Adipose tissue (tissue), 3 donors: ENCODE data around the gene COPB1. TPM values are rescaled to one million over a fixed set of nuclear protein-coding genes. Genes with fewer than 3 reads are reported as not detected.

ENCODE experiments used
- H3K27ac ChIP-seq: one replicate; pipeline ENCODE4 v1.5.1; 2013; ENCODE audit warnings: low read depth, low read length
- WGBS, 3 donors: extraction: QIAGEN DNeasy Blood & Tissue Kit; methylation state at CpG; one replicate each; pipeline ENCODE4 v1.1.7; 2013; 5-methylcytosine and 5-hydroxymethylcytosine counted together
- polyA plus RNA-seq, 3 donors: library from polyadenylated mRNA; stranded (reverse); fragments of 200-250 nt; gene quantifications; one replicate each; pipeline ENCODE4 v1.2.3, GENCODE V29; 2013
- donor health status: healthy with polysubstance abuse.
- donor health status: Bipolar disorder and iron deficiency.
- donor health status: healthy.

COPB1 gene
- polyA plus RNA-seq, 3 donors = 54.0 to 58.7 (median 54.7) TPM

DNA sequence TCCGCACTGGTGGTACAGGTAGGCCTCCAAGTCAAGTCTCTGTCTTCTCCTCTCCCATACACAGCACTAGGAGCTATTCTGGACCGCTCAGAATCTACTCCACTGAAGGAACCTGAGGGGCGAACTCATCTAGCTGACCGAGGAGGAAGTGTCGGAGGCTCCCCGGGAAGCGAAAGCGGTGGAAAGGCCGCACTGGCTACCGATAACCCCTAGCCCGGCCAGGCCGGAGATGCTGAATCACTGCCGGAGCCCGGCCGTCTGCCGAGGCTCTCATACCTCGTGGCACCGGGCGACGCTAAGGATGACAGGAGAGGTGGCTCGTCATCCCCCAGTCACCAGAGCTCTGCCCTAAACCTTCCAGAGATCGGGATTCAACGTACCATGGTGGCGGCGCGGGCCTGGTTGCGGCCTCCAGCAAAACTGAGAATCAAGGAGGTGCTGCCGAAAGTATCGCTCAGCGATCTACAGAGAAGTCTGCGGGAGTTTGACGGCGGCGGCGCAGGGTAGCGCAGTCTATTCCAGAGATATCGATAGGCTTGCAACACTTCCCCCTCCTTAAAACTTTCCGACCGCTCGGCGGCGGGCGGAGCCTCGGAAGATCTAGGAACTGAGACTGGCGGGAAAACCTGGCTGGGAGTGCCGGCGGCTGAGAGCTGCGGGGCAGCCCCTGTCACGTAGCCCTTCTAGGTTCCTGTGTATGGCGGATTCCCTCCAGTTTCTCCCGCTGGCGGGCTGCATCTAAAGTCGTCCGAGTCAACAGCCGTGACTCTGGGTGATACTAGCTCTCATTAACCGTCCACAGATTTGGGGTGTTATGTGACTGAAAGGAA is 20.5 kb upstream of the COPB1 start, which contains the start of gene PSMA1:
TSS of gene PSMA1 (minus strand) at position 470 of the 830 bp plus-strand sequence. CDS start at position 383, 87 bp downstream.
- WGBS, 3 donors = 0 to 1% (median 0%) methylated on average over 56 of the region's 56 CpGs
- peak within 1 kb of the TSS; percentile 56 for H3K27ac ChIP-seq

DNA sequence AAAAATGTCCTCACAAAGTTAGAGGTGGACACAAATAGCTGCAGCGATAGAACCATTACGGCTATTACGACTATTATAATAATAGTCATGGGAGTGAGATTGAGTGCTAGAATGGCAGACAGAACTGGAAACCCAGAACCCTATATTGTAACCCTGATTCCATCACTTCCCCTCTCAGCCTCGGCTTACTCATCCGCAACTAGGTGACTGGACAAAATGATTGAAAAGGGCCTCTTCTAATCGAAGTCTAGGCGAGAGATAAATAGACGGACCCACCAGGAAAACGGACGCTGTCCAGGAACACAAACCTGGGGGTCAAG is 19.9 kb upstream of the COPB1 start:
- 0% methylated on average over 10 of the region's 10 CpGs for WGBS, 3 donors
- H3K27ac ChIP-seq = peak overlapping the region; percentile 56

DNA sequence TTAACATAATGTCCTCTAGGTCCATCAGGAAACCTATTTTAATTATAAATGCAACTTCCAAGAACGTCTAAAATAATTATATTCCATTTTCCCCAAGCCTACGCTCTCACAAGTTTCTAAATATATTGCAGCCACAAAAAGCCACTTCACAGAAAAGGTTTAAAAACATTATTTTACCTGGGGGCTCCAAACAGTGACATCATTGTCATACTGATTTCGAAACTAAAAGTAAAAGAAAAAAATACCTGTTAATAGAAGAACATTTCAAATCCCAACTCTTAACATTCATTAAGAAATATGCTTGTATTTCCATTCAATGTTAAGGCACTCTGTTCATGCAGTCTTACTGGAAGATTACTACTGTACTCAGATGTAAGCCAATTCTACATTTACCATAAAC is 19.2 kb upstream of the COPB1 start:
- no peak overlapping the region for H3K27ac ChIP-seq
- WGBS, 3 donors = 71 to 82% (median 82%) methylated on average over 3 of the region's 3 CpGs

DNA sequence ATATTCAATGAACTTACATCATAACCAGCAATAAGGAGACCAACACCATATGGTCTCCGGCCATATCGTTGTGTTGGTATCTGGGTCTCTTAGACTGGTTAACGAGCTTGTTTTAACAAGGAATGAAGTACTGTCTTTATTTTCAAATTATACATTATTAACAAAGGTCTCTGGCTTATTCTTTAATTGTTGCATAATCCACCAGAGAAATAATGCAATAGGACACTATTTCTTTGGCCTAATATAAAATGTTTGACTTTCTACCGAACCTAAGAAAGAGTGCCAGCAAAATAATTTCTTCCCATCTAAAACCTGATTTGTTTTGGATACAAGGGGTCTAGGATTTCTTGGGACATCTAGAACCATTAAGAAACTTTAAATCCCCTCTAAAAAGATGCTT is 14.2 kb upstream of the COPB1 start:
- 89 to 98% (median 97%) methylated on average over 4 of the region's 4 CpGs for WGBS, 3 donors
- H3K27ac ChIP-seq = no peak overlapping the region

DNA sequence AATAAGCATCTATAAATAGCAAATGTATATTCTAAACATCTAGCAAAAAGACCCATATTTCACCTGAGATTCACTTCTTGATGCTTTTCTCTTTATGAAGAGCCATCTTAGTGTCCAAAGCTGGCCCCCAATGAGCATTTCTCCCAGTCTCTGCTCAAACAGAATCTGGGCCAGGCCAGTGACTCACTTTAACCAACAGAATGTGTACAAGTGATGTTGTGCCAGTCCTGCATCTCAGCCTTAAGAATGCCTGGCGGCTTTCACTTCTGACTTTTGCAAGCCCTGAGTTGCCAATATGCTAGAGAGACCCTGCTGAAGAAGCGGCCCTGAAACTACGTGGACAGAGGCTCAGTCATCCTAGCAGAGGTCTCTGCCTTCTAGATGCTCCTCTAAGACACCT is 6.9 kb upstream of the COPB1 start:
- no peak overlapping the region for H3K27ac ChIP-seq
- WGBS, 3 donors = 92 to 98% (median 97%) methylated on average over 3 of the region's 3 CpGs

DNA sequence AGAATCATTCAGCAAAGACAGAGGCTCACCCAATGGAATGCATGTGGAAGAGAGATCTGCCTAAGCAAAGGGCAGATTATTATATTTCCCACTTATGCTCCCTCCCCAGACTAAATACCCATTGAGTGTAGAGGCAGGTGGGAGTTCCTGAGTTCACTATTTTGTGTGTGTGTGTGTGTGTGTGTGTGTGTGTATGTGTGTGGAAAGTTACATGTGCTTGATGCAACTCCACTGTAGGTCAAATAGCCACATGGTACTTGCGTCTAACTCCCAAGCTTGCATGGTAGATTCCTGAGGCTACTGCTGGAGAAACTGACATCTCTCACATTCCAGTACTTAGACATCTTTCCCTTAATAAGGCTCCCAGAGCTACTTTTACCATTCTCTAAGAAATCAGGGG is 3.4 kb upstream of the COPB1 start:
- 86 to 90% (median 89%) methylated on average over 1 of the region's 1 CpG for WGBS, 3 donors
- H3K27ac ChIP-seq = no peak overlapping the region

DNA sequence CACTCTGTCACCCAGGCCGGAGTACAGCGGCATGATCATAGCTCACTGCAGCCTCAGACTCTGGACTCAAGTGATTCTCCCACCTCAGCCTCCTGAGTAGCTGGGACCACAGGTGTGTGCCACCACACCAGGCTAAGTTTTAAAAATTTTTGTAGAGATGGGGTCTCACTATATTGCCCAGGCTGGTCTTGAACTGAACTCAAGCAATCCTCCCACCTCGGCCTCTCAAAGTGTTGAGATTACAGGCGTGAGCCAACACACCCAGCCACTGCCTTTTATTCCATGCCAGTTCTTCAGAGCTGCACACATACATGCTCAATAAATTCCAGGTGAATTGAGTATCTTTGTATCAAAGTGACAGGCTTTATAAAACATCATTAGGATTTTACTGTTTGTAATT is 2.4 kb upstream of the COPB1 start:
- no peak overlapping the region for H3K27ac ChIP-seq
- 93 to 98% (median 96%) methylated on average over 4 of the region's 4 CpGs for WGBS, 3 donors

DNA sequence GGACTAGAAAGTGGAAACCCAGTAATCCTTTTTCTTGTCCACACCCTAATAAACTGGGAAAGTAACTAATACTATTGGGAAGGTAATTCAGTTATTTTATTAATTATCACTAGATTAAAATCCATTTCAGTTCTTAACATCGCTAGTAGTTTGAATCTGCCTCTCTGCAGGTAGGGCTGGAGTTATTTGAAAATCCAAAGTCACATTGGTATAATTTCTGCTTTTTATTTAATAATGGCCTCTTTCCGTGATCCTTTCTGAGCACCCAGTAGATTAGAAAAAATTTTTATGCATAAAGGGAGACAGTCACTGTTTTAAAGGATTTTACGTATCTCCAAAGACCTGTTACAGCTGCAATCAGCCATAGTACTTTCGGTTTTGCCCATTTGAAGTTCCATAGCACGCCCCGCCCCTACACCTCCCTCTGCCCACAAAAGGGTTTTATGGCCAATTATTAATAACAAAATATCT is 605 bp upstream of the COPB1 start:
- peak overlapping the region; percentile 19 for H3K27ac ChIP-seq
- WGBS, 3 donors = 0 to 2% (median 1%) methylated on average over 6 of the region's 6 CpGs

DNA sequence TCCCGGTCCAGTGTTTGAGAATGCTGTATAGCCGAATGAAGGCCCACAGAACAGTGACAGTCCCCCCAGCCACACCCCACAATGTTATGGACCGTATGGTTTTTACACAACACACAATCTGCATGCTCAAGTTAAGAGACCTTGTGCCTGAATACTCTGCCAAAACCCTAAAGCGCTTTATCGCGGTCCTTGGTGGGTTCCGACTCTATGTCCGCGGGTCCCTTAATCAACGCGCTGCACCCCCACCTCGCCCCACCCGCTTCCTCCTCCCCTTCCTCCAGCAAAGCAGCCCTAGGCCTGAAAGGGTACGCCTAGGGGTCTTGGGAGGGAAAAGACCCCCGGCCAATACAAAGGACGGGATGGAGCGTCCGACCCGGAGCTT is 442 bp downstream of the COPB1 start:
- H3K27ac ChIP-seq = peak overlapping the region; percentile 82
- 0 to 1% (median 1%) methylated on average over 19 of the region's 19 CpGs for WGBS, 3 donors

DNA sequence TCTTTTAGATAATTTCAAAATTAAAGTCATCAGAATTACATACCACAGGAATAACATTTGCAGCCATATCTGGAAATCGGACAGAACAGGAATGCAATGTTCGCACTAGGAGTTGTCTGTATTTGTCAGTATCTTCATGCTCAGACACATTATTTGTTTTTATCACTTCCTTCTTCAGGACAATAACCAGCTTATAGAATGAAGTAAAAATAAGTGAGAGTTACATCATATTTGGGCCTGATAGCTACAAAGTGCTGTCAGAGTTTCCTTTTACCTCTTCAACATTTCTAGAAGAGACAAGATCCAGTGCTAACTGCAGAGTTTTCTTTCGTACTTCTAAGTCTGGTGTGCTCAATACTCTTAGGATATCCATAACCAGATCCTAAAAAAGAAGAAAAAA is 18.9 kb downstream of the COPB1 start:
- 83 to 96% (median 91%) methylated on average over 3 of the region's 3 CpGs for WGBS, 3 donors
- H3K27ac ChIP-seq = no peak overlapping the region

DNA sequence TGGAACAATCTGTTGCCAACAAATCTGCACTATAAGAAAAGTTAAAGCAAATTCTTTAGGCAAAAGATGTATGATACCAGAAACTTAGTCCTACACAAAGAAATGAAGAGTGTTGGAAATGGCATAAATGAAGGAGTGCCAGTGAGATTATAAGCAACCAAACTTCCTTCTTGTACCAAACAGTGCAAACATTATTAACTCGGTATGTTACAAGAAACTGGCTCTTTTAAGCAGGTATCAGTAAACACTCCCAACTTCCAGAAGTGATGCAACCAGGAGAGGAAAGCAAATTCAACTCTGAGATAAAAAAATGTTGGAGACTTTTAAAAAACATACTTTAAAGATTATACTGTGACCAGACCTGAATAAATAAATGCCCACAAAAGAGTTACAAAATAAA is 28.5 kb downstream of the COPB1 start:
- 25 to 81% (median 77%) methylated on average over 1 of the region's 1 CpG for WGBS, 3 donors
- H3K27ac ChIP-seq = no peak overlapping the region

DNA sequence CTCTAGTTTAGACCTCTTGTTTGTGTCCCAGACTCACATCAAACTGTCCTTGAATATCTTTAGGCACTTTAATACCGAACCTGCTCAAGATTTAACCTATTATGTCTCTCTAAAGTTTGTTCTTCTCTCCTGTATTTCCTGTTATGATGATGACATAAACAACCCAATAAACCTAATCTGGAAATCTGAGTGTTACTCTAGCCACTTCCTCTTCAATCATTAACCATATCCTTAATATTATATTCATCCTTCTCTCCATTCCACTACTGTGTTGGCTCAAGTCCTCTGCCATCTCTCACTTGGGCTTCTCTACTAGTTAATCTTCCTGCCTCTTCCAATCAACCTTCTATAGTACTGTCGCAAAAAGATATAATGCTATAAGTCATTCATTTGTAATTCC is 36.0 kb downstream of the COPB1 start:
- no peak overlapping the region for H3K27ac ChIP-seq
- 73 to 90% (median 89%) methylated on average over 2 of the region's 2 CpGs for WGBS, 3 donors

DNA sequence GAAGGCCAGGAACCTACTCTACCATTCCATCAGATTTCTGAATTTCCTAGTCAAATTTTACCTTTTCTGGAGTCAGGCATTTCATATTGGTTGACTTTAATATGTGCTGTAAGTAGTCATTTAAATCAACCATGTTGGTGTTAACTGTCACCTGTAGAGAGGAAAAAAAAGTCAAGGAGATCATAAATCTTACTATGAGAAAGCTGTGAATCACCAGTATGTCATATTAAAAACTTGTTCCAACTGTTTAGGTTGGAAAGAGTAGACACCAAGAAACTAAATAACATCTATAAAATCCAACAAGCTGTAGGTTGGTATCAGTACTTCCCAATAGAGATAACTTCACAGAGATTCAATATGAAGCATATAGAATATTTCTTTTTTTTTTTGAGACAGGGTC is 39.5 kb downstream of the COPB1 start:
- H3K27ac ChIP-seq = no peak overlapping the region

DNA sequence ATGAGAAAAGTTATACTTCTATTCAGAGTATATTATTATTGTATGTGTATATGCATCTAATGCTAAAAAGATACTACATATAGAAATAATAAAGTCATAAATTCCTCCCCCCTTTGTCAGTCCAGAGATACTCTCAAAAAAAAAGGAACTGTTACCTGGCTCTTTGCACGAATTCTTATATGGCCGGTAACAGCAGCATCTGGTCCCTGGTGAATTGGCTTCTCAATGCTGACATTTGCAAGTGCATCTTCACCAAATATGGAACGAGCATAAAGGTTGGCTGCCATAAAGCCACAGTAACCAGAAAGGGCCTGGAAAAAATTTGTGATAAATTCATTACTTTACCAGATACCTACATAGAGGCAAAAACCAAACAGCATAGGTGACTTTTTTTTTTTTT is 41.2 kb downstream of the COPB1 start:
- no peak overlapping the region for H3K27ac ChIP-seq
- WGBS, 3 donors = 83 to 90% (median 87%) methylated on average over 3 of the region's 3 CpGs

DNA sequence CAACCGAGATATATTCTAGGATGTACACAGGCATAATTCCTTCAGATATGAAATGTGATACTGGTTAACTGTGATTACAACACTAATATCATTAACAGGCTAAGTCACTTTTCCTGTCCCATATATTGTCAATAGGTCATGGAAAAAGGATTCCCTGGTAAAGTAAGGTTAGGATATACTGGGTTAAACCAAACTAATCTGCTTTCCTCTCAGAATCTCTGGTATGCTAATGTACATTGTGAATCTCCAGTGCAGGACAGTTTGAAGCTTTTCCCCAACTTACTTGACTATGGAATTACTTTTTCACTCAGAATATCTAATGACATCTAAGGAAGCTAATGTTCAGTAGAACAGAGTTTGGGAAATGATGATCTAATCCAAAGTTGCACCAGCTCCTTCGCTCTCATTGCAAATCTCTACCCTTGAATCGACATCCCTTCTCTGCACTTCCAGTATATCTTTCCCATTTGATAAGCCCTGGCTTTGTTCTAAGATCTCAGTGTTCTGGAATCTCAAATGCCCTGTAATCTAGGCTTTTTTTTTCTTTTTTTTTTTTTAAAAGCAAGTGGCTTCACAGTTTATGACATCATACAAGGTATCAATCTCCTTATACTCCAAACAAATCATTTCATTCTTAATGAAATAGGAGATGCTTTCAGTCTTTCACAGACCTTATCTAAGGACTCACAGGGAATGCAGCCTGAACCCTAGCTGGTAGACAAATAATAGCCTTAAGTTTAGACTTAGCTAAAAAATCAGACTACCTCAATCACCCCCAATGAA is 43.8 kb downstream of the COPB1 start:
- no peak overlapping the region for H3K27ac ChIP-seq
- 60 to 77% (median 61%) methylated on average over 3 of the region's 3 CpGs for WGBS, 3 donors

DNA sequence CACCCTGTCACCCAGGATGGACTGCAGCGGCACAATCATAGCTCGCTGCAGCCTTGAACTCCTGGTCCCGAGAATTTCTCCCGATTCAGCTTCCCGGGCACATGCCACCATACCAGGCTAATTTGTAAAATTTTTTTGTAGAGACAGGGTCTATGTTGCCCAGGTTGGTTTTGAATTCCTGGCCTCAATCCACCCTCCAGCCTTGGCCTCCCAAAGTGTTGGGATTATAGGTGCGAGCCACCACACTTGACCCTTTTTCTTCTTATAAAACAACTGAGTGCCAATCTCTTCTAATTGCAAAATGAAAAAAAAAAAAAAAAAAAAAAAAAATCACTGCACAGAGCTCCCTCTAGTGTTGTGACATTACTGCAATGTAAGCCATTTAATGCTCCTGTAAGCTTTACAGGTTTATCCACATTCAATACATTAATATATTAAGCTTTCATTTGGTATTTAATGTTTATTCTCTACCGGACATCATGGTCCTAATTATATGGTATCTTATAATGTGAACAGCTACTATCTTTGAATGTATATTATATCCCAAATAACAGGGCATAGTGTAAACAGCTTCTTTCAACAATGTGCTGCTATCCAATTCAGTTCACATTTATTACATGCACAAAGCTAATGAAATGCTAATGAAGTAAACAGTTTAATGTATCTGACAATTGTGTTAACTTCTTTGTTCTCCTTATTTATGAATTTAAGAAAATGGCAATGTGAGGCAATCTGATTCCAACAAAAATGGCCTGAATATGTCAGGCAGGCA is 44.6 kb downstream of the COPB1 start:
- H3K27ac ChIP-seq = no peak overlapping the region
- 55 to 85% (median 80%) methylated on average over 7 of the region's 7 CpGs for WGBS, 3 donors

DNA sequence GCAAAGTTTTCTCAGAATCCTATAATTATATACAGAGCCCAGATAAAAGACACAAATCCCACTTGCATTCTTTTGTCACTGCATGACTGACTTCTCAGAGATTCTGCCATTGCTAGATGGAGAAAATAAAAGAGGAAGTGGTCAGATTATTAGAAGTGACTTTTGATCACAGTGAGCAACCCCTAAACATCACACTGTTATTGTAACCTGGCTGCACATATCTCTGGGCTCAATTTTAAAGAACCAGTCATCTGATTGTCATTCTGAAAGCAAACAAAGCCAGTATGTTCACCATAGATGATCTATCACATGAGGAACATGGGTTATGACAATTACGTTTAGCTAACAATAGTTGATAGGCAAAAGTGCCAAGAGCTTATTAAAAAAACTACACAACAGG is 47.8 kb downstream of the COPB1 start:
- 79 to 89% (median 82%) methylated on average over 1 of the region's 1 CpG for WGBS, 3 donors

DNA sequence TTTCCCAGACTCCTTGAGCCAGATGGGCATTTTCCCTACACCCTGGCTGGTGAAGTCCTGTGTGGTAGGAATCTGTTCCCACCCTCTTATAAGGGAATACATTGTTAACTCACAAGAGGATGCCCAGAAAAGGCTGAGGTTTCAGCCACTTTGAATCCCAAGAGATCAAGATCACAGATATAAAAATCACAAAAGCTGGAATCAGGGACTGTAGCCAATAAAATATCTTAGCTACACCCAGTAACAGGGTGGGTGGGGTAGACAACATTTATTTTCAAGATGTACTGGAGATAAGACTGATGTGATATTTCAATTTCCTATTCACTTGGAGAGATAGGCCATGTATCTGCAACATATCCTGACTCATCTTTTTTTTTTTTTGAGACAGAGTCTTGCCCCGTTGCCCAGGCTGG is 50.3 kb downstream of the COPB1 start:
- H3K27ac ChIP-seq = no peak overlapping the region
- WGBS, 3 donors = 55 to 92% (median 86%) methylated on average over 1 of the region's 1 CpG

More for the DNA sequence above, 47.8 kb downstream of the COPB1 start:
- no peak overlapping the region for H3K27ac ChIP-seq

DNA sequence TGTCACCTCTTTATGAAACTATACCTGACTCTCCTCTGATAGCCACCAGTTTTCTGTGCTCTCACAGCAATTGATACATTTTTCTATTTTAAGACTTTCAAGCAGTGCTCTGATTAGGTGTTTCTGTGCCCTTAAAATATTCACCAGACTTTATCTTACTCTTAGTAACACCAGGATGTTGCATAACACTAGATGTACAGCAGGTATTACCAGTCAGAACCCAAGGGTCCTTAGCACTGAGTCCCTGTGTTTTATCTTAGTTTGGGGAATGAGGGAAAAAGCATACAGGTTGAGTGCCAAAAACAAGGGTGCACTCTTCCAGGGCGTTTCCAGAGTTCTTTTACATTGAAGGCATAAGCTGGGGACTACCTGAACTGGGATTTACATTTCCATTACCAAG is 51.4 kb downstream of the COPB1 start:
- WGBS, 3 donors = 48 to 90% (median 79%) methylated on average over 1 of the region's 1 CpG
- H3K27ac ChIP-seq = no peak overlapping the region
